Liver (tissue), 3 donors: ENCODE measurements around the gene GHRHR.

Experiments used
- EGR1 ChIP-seq, 2 donors: IDR thresholded peaks; 2 replicates each; pipeline ENCODE4 v1.6.1; 2016 to 2018; ENCODE audit warnings: antibody characterized with exemption in 2 of 2, low read depth in 2 of 2
- TAF1 ChIP-seq: conservative IDR thresholded peaks from 2 replicates; pipeline ENCODE4 v1.6.1; 2016; ENCODE audit warnings: antibody characterized with exemption, mild to moderate bottlenecking
- TF ChIP-seq, protein P1 (sequence below): IDR thresholded peaks from 2 replicates; pipeline ENCODE4 v1.6.1; 2016; ENCODE audit warnings: antibody characterized with exemption, mild to moderate bottlenecking
- TF ChIP-seq, protein P2 (sequence below): fragments of 150-350 bp; IDR thresholded peaks from 2 replicates; pipeline ENCODE4 v1.5.1; 2017; ENCODE audit warnings: improper control_type of control experiment, low read depth, low read length; ENCODE audit not compliant: missing input control
- donor health status: healthy.
- donor health status: healthy.

DNA sequence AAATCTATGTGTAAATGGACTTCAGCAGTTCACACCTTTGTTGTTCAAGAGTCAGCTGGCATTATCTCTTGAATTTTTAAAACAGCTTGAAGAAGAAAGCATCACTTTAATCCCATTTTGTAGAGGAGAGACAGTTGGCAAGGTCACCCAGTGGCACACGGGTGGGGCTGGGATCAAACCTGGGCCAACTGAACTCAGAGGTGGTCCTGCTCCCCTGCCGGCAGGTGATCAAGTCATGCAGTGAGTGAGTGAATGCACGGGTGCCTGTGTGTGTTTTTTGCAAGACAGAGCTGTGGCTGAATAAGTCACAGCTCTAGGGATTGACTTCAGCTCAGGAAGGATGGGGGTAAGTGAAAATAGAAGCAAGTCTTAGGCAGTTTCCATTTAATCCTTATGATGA, 9.5 kb downstream of the GHRHR start:
- TF ChIP-seq, protein P1, sequence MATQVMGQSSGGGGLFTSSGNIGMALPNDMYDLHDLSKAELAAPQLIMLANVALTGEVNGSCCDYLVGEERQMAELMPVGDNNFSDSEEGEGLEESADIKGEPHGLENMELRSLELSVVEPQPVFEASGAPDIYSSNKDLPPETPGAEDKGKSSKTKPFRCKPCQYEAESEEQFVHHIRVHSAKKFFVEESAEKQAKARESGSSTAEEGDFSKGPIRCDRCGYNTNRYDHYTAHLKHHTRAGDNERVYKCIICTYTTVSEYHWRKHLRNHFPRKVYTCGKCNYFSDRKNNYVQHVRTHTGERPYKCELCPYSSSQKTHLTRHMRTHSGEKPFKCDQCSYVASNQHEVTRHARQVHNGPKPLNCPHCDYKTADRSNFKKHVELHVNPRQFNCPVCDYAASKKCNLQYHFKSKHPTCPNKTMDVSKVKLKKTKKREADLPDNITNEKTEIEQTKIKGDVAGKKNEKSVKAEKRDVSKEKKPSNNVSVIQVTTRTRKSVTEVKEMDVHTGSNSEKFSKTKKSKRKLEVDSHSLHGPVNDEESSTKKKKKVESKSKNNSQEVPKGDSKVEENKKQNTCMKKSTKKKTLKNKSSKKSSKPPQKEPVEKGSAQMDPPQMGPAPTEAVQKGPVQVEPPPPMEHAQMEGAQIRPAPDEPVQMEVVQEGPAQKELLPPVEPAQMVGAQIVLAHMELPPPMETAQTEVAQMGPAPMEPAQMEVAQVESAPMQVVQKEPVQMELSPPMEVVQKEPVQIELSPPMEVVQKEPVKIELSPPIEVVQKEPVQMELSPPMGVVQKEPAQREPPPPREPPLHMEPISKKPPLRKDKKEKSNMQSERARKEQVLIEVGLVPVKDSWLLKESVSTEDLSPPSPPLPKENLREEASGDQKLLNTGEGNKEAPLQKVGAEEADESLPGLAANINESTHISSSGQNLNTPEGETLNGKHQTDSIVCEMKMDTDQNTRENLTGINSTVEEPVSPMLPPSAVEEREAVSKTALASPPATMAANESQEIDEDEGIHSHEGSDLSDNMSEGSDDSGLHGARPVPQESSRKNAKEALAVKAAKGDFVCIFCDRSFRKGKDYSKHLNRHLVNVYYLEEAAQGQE = no peak
- TF ChIP-seq, protein P2, sequence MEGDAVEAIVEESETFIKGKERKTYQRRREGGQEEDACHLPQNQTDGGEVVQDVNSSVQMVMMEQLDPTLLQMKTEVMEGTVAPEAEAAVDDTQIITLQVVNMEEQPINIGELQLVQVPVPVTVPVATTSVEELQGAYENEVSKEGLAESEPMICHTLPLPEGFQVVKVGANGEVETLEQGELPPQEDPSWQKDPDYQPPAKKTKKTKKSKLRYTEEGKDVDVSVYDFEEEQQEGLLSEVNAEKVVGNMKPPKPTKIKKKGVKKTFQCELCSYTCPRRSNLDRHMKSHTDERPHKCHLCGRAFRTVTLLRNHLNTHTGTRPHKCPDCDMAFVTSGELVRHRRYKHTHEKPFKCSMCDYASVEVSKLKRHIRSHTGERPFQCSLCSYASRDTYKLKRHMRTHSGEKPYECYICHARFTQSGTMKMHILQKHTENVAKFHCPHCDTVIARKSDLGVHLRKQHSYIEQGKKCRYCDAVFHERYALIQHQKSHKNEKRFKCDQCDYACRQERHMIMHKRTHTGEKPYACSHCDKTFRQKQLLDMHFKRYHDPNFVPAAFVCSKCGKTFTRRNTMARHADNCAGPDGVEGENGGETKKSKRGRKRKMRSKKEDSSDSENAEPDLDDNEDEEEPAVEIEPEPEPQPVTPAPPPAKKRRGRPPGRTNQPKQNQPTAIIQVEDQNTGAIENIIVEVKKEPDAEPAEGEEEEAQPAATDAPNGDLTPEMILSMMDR = no peak
- TF ChIP-seq EGR1 (IDR thresholded peaks at IDR 0.05; ENCODE audit: low read depth in 2 of 2) (no peak), TAF1 (no peak)
